GM19240 (cell line): Measurements from ENCODE around the gene RPS15.
"Not testable (repeated sequence)": the region's sequence is repeated elsewhere in the genome, so short reads cannot be mapped to it uniquely, and the experiment has no call there.

Experiments used
- DNase-seq: peaks from one replicate; pipeline ENCODE4 v3.0.0; 2011; ENCODE audit warnings: low spot score; ENCODE audit not compliant: insufficient read length

The RPS15 gene

GRCh38 chr19:1418951-1419738 is 19.1 kb upstream of the RPS15 start:
- DNase-seq = no peak

- not testable (repeated sequence) for DNase-seq
These were observed 18.1 kb upstream of the RPS15 start for GRCh38 chr19:1420085-1420484.

GRCh38 chr19:1420590-1420989 is 17.6 kb upstream of the RPS15 start:
- DNase-seq = no peak

GRCh38 chr19:1421218-1421957 is 16.8 kb upstream of the RPS15 start:
- DNase-seq = no peak

- DNase-seq = no peak
These were observed 16.3 kb upstream of the RPS15 start for GRCh38 chr19:1421958-1422305.

- no peak for DNase-seq
These were observed 15.8 kb upstream of the RPS15 start for GRCh38 chr19:1422360-1422759.

- no peak for DNase-seq
These were observed 15.3 kb upstream of the RPS15 start for GRCh38 chr19:1422943-1423342.

- DNase-seq = no peak
These were observed 14.6 kb upstream of the RPS15 start for GRCh38 chr19:1423436-1424191.

GRCh38 chr19:1424192-1424955 is 13.8 kb upstream of the RPS15 start:
- no peak for DNase-seq

- DNase-seq = no peak
These were observed 12.9 kb upstream of the RPS15 start for GRCh38 chr19:1425102-1425837.

GRCh38 chr19:1425902-1426301 is 12.3 kb upstream of the RPS15 start:
- no peak for DNase-seq

- no peak for DNase-seq
These were observed 11.5 kb upstream of the RPS15 start for GRCh38 chr19:1426736-1427135.

GRCh38 chr19:1427221-1427920 is 10.8 kb upstream of the RPS15 start:
- no peak for DNase-seq

GRCh38 chr19:1428738-1429391 is 9.3 kb upstream of the RPS15 start:
- no peak for DNase-seq

GRCh38 chr19:1429750-1430149 is 8.4 kb upstream of the RPS15 start:
- DNase-seq = no peak

- DNase-seq = no peak
These were observed 8.0 kb upstream of the RPS15 start for GRCh38 chr19:1430246-1430645.

GRCh38 chr19:1431759-1432506 is 6.3 kb upstream of the RPS15 start:
- no peak for DNase-seq

GRCh38 chr19:1432507-1432887 is 5.7 kb upstream of the RPS15 start:
- no peak for DNase-seq
